Smooth muscle cell (in vitro differentiated cells): Measurements from ENCODE around the gene ZDHHC8. TPM values are rescaled to one million over a fixed set of nuclear protein-coding genes. Genes with fewer than 3 reads are reported as not detected.

ENCODE experiments used
- DNase-seq: peaks from one replicate; lab custom pipeline; 2025; ENCODE audit not compliant: unreplicated experiment; lab: John Stamatoyannopoulos, UW
- H2AFZ ChIP-seq: fragments of 200-600 bp; sonication (generic); 2 replicates; pipeline ENCODE4 v1.6.0; 2016; ENCODE audit warnings: antibody characterized with exemption, low read depth, mild to moderate bottlenecking
- H3F3A ChIP-seq: fragments of 200-600 bp; sonication (generic); 2 replicates; pipeline ENCODE4 v1.6.0; 2017; ENCODE audit warnings: antibody characterized with exemption, low read depth
- H3K27ac ChIP-seq: fragments of 200-600 bp; sonication (generic); 2 replicates; pipeline ENCODE4 v1.5.1; 2016; ENCODE audit warnings: low read depth, mild to moderate bottlenecking
- H3K27me3 ChIP-seq: fragments of 200-600 bp; sonication (generic); 2 replicates; pipeline ENCODE4 v1.6.1; 2016; ENCODE audit warnings: low read depth, mild to moderate bottlenecking
- H3K36me3 ChIP-seq: fragments of 200-600 bp; sonication (generic); 2 replicates; pipeline ENCODE4 v1.5.1; 2016; ENCODE audit warnings: low read depth
- H3K4me1 ChIP-seq: fragments of 200-600 bp; sonication (generic); 2 replicates; pipeline ENCODE4 v1.5.1; 2016; ENCODE audit warnings: low read depth
- H3K4me2 ChIP-seq: fragments of 200-600 bp; sonication (generic); 2 replicates; pipeline ENCODE4 v1.6.0; 2016; ENCODE audit warnings: mild to moderate bottlenecking
- H3K4me3 ChIP-seq: fragments of 200-600 bp; sonication (generic); 2 replicates; pipeline ENCODE4 v1.5.1; 2016; ENCODE audit warnings: mild to moderate bottlenecking
- H3K79me2 ChIP-seq: fragments of 200-600 bp; sonication (generic); 2 replicates; pipeline ENCODE4 v1.6.0; 2016; ENCODE audit warnings: low read depth, mild to moderate bottlenecking
- H3K9ac ChIP-seq: fragments of 200-600 bp; sonication (generic); 2 replicates; pipeline ENCODE4 v1.6.0; 2016; ENCODE audit warnings: low read depth
- H3K9me3 ChIP-seq: fragments of 200-600 bp; sonication (generic); replicated peaks from 2 replicates; pipeline ENCODE4 v1.5.1; 2016; ENCODE audit warnings: low read depth
- H4K20me1 ChIP-seq: fragments of 200-600 bp; sonication (generic); 2 replicates; pipeline ENCODE4 v1.6.0; 2016; ENCODE audit warnings: low read depth
- WGBS: methylation state at CpG from one replicate; pipeline ENCODE4 v1.1.7; 2016; ENCODE audit warnings: low lambda C conversion rate; 5-methylcytosine and 5-hydroxymethylcytosine counted together
- polyA plus RNA-seq: library from polyadenylated mRNA; unstranded; fragments of >200 nt; fragmentation: Nextera tagmentation; extraction: Ambion mirVana; gene quantifications from 2 replicates; pipeline ENCODE4 v1.2.1, GENCODE V29; 2016
- total RNA-seq: library from RNA; depleted of rRNA; stranded (reverse); fragments of >200 nt; gene quantifications from 2 replicates; pipeline ENCODE4 v1.2.3, GENCODE V29; 2014
- TF ChIP-seq, protein P1 (sequence below): fragments of 200-600 bp; sonication (generic); IDR thresholded peaks from 2 replicates; pipeline ENCODE4 v1.5.1; 2017; ENCODE audit warnings: borderline replicate concordance, mild to moderate bottlenecking, antibody characterized with exemption; ENCODE audit not compliant: insufficient read depth, poor library complexity, severe bottlenecking

Gene ZDHHC8
- total and polyA plus RNA-seq, 2 experiments from 2014 or later, result 12.7 to 53.9 TPM

DNA sequence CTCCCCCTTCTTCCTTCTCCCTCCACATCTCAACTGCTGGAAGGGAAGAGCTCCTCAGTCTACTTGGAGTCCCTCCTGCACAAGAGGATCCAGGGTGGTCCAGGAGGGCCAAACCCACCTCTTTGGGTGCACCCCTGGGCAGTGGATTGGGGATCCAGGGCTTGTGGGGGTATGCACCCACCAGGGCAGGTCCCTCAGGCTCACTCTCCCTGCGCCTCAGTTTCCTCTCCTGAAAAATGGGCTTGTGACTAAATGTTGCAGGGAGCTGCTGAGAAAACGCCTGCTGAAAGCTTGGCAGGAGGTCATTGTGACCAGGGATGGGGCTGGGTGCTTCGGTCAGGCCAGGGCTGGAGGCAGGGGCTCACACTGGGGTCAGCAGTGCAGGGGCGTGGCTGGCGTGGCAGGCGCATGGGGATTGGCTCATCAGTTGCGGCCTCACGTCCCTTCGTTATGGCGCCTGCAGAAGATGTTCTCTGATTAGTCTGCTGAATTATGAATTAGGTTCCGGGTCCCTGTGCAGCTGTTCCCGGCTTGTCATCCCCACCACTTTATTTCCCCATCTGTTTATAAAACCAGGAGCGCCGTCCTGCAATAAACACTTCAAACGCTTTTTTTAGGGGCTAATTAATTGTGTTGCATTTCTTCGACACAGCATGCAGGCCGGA lies 44.9 kb downstream of the ZDHHC8 start:
- WGBS, result 84% methylated on average over 17 of the region's 17 CpGs
- Histone ChIP-seq H3K4me2 (no peak overlapping the region), H3K27ac (no peak overlapping the region), H2AFZ (no peak overlapping the region), H3K4me3 (no peak overlapping the region), H4K20me1 (no peaks in the 10 kb centered on the region), H3K79me2 (no peaks in the 10 kb centered on the region), H3K9me3 (no peaks in the 10 kb centered on the region), H3K36me3 (no peaks in the 10 kb centered on the region), H3K27me3 (no peaks in the 10 kb centered on the region), H3K9ac (no peak overlapping the region), H3F3A (no peaks in the 10 kb centered on the region), H3K4me1 (no peaks in the 10 kb centered on the region)
- TF ChIP-seq, protein P1, sequence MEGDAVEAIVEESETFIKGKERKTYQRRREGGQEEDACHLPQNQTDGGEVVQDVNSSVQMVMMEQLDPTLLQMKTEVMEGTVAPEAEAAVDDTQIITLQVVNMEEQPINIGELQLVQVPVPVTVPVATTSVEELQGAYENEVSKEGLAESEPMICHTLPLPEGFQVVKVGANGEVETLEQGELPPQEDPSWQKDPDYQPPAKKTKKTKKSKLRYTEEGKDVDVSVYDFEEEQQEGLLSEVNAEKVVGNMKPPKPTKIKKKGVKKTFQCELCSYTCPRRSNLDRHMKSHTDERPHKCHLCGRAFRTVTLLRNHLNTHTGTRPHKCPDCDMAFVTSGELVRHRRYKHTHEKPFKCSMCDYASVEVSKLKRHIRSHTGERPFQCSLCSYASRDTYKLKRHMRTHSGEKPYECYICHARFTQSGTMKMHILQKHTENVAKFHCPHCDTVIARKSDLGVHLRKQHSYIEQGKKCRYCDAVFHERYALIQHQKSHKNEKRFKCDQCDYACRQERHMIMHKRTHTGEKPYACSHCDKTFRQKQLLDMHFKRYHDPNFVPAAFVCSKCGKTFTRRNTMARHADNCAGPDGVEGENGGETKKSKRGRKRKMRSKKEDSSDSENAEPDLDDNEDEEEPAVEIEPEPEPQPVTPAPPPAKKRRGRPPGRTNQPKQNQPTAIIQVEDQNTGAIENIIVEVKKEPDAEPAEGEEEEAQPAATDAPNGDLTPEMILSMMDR, result no peak
- DNase-seq, result no peak

DNA sequence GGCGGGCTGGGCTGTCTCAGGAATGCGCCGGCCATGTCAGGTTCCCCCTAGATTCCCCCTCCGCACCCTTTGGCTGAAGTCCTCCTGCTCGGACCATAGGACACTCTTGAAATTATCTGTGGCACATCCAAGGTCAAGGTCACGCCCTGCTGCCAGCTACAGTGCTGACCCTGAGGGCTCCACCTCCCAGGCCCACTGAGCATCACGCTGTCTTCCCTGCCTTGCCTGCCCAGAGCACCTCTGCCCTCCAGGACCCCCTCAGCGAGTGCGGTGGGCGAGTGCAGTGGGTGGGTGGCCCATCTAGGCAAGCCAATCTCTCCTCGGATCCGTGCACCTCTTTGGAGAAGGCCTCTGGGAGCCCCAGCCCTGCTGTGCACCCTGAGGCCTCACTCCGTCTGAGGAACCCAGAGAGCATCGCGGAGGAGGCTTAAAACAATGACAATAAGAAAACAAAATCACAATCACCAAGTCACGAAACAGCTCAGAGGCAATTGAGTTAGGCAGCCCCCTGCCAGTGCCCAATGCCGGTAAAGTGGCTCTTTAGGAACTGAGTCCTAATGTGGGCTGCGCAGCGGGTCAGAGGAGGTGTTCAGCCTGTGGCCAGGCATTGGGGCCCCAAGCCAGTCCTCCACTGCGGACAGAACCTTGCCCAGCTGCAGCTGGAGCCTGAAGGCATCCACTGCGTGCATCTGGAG lies 45.8 kb downstream of the ZDHHC8 start:
- Histone ChIP-seq H2AFZ (no peak overlapping the region), H3K27me3 (no peaks in the 10 kb centered on the region), H4K20me1 (no peaks in the 10 kb centered on the region), H3K79me2 (no peaks in the 10 kb centered on the region), H3K9me3 (no peaks in the 10 kb centered on the region), H3F3A (no peaks in the 10 kb centered on the region), H3K4me2 (no peak overlapping the region), H3K4me1 (no peaks in the 10 kb centered on the region), H3K27ac (no peak overlapping the region), H3K9ac (no peak overlapping the region), H3K4me3 (no peak overlapping the region), H3K36me3 (no peaks in the 10 kb centered on the region)
- TF ChIP-seq, protein P1, result no peak
- no peak for DNase-seq
- 89% methylated on average over 21 of the region's 21 CpGs for WGBS

DNA sequence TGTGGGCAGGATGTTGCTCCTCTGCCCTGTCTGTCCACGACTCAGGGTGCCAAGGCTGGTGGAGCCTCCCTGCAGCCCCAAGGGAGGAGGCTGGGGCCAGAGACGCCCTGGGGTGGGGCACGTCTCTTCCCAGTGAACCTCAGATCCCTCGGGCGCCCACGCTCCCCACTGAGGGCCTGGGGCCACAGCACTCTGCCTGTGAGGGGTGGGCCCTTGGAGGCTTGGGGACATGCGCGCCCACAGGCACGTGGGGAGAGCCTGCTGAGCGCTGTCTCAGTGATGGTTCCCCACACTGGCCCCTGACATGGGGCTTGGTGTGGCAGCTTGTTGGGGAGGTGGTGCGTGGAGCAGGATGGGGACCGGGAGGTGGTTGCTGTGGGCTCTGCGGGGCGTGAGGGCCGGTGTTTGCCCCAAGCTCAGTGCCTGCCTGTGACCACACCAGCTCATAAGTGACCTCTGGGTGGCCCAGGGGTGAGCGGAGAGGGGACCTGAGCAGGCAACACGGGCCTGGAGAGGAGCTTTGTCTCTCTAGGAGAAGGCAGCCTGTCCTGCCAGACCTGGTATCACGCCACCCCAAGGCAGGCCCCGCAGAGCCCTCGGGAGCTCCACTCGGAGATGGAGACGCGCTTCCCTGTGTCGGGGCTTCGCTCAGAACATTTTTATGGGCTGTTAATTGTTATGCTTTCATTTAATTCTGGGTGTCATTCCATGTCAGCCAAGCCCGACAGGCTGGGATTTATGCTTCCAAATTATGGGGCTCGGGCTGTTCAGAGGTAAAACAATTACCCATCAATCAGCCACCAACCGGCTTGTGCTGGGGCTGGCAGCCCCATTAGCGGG lies 46.7 kb downstream of the ZDHHC8 start:
- no peak for DNase-seq
- 83% methylated on average over 27 of the region's 29 CpGs for WGBS
- Histone ChIP-seq H3K27ac (no peak overlapping the region), H3K4me3 (no peak overlapping the region), H3K9me3 (no peaks in the 10 kb centered on the region), H2AFZ (no peak overlapping the region), H3K4me1 (no peaks in the 10 kb centered on the region), H3K4me2 (no peak overlapping the region), H3F3A (no peaks in the 10 kb centered on the region), H3K36me3 (no peaks in the 10 kb centered on the region), H3K79me2 (no peaks in the 10 kb centered on the region), H4K20me1 (no peaks in the 10 kb centered on the region), H3K9ac (no peak overlapping the region), H3K27me3 (no peaks in the 10 kb centered on the region)
- TF ChIP-seq, protein P1, result no peak
